ENCODE measurements around the gene FOXN3.

GRCh38 chr14:89255852-89256251 lies 161.2 kb downstream of the FOXN3 start:
- TF ChIP-seq CTCF (IDR thresholded peaks at IDR 0.05) (no peak), EP300 (IDR thresholded peaks at IDR 0.05; ENCODE audit: low read depth) (no peak), POLR2A (IDR thresholded peaks at IDR 0.05) (no peak)

Data from transverse colon (tissue), 3 donors.